ENCODE data around the gene MLN.

MLN gene

GRCh38 chr6:33762713-33763112 lies 41.1 kb downstream of the MLN start:
- Histone ChIP-seq H3K4me1 (ENCODE audit: low read length) (no peaks in the 10 kb centered on the region), H3K27me3 (ENCODE audit: low read depth, low read length) (no peaks in the 10 kb centered on the region), H3K9me3 (ENCODE audit: insufficient read depth, low read length) (no peaks in the 10 kb centered on the region), H3K36me3 (replicated peaks; ENCODE audit: low read depth, low read length) (no peaks in the 10 kb centered on the region), H3K4me2 (ENCODE audit: low read length) (no peak overlapping the region), H3K79me2 (ENCODE audit: low read length) (no peaks in the 10 kb centered on the region), H2AFZ (ENCODE audit: low read depth, low read length) (no peak overlapping the region), H4K20me1 (ENCODE audit: insufficient read depth, low read length) (no peaks in the 10 kb centered on the region), H3K9ac (ENCODE audit: low read length) (no peak overlapping the region), H3K4me3 (ENCODE audit: low read length) (no peak overlapping the region), H3K27ac (ENCODE audit: low read length) (no peak overlapping the region)
- TF ChIP-seq CTCF (IDR thresholded peaks at IDR 0.05; ENCODE audit: low read depth, low read length) (no peak), EZH2phosphoT487 (IDR thresholded peaks at IDR 0.05; ENCODE audit: low read depth) (no peak)

GRCh38 chr6:33761922-33762629 lies 41.7 kb downstream of the MLN start:
- Histone ChIP-seq H3K4me2 (ENCODE audit: low read length) (no peak overlapping the region), H3K79me2 (ENCODE audit: low read length) (no peaks in the 10 kb centered on the region), H4K20me1 (ENCODE audit: insufficient read depth, low read length) (no peaks in the 10 kb centered on the region), H3K4me1 (ENCODE audit: low read length) (no peaks in the 10 kb centered on the region), H3K27ac (ENCODE audit: low read length) (no peak overlapping the region), H3K27me3 (ENCODE audit: low read depth, low read length) (peaks cover 2% of the 10 kb centered on the region; the same call in 1 of the 2 replicates), H2AFZ (ENCODE audit: low read depth, low read length) (no peak overlapping the region), H3K9ac (ENCODE audit: low read length) (no peak overlapping the region), H3K36me3 (replicated peaks; ENCODE audit: low read depth, low read length) (no peaks in the 10 kb centered on the region), H3K9me3 (ENCODE audit: insufficient read depth, low read length) (no peaks in the 10 kb centered on the region), H3K4me3 (ENCODE audit: low read length) (no peak overlapping the region)
- TF ChIP-seq EZH2phosphoT487 (IDR thresholded peaks at IDR 0.05; ENCODE audit: low read depth): no peak
- peak; percentile 56 for TF ChIP-seq CTCF (IDR thresholded peaks at IDR 0.05; ENCODE audit: low read depth, low read length)

- Histone ChIP-seq H3K27ac (ENCODE audit: low read length) (no peak overlapping the region), H3K4me3 (ENCODE audit: low read length) (no peak overlapping the region), H3K79me2 (ENCODE audit: low read length) (no peaks in the 10 kb centered on the region), H4K20me1 (ENCODE audit: insufficient read depth, low read length) (no peaks in the 10 kb centered on the region), H3K9me3 (ENCODE audit: insufficient read depth, low read length) (no peaks in the 10 kb centered on the region), H2AFZ (ENCODE audit: low read depth, low read length) (no peak overlapping the region), H3K9ac (ENCODE audit: low read length) (no peak overlapping the region), H3K36me3 (replicated peaks; ENCODE audit: low read depth, low read length) (no peaks in the 10 kb centered on the region), H3K4me1 (ENCODE audit: low read length) (no peaks in the 10 kb centered on the region), H3K27me3 (ENCODE audit: low read depth, low read length) (peaks cover 5% of the 10 kb centered on the region), H3K4me2 (ENCODE audit: low read length) (no peak overlapping the region)
- TF ChIP-seq CTCF (IDR thresholded peaks at IDR 0.05; ENCODE audit: low read depth, low read length) (no peak), EZH2phosphoT487 (IDR thresholded peaks at IDR 0.05; ENCODE audit: low read depth) (no peak)
Observed at GRCh38 chr6:33761581-33761921, 42.3 kb downstream of the MLN start.

- no peak overlapping the region for H3K4me3 ChIP-seq (ENCODE audit: low read length)
- no peak for TF ChIP-seq CTCF (IDR thresholded peaks at IDR 0.05; ENCODE audit: low read depth, low read length)
- no peak for TF ChIP-seq EZH2phosphoT487 (IDR thresholded peaks at IDR 0.05; ENCODE audit: low read depth)
- no peak overlapping the region for H3K9ac ChIP-seq (ENCODE audit: low read length)
- H4K20me1 ChIP-seq (ENCODE audit: insufficient read depth, low read length): no peaks in the 10 kb centered on the region
- H3K79me2 ChIP-seq (ENCODE audit: low read length): no peaks in the 10 kb centered on the region
- no peak overlapping the region for H3K4me2 ChIP-seq (ENCODE audit: low read length)
- no peaks in the 10 kb centered on the region for H3K9me3 ChIP-seq (ENCODE audit: insufficient read depth, low read length)
- no peak overlapping the region for H3K27ac ChIP-seq (ENCODE audit: low read length)
- H3K27me3 ChIP-seq (ENCODE audit: low read depth, low read length): peaks cover 5% of the 10 kb centered on the region
- H3K36me3 ChIP-seq (replicated peaks; ENCODE audit: low read depth, low read length): no peaks in the 10 kb centered on the region
- peaks cover 5% of the 10 kb centered on the region for H3K4me1 ChIP-seq (ENCODE audit: low read length)
- no peak overlapping the region for H2AFZ ChIP-seq (ENCODE audit: low read depth, low read length)
Observed at GRCh38 chr6:33759887-33760629, 43.7 kb downstream of the MLN start.
